Central memory CD8-positive, alpha-beta T cell (primary cell): ENCODE results near the gene PDE3A.

ENCODE experiments used
- ATAC-seq: fragments of 150-1000 bp; cut with Tn5 transposase; replicated peaks from 2 replicates; pipeline ENCODE4 v1.10.0; 2022; ENCODE audit warnings: mild to moderate bottlenecking, moderate FRiP score, moderate number of reproducible peaks; ENCODE audit not compliant: poor library complexity, severe bottlenecking; ENCODE audit errors: extremely low read depth
- DNase-seq, 2 donors: peaks; one replicate each; pipeline ENCODE4 v3.0.0; 2021; ENCODE audit warnings: low spot score in 2 of 2
- H3K27ac Mint-ChIP-seq: one replicate; pipeline ENCODE4 v1.8.0; 2022; ENCODE audit warnings: low read depth, mild to moderate bottlenecking, moderate library complexity, mixed read lengths
- H3K27me3 Mint-ChIP-seq: one replicate; pipeline ENCODE4 v1.8.0; 2022; ENCODE audit warnings: mixed read lengths
- H3K36me3 Mint-ChIP-seq: one replicate; pipeline ENCODE4 v1.8.0; 2022; ENCODE audit warnings: mild to moderate bottlenecking, moderate library complexity, mixed read lengths; ENCODE audit not compliant: insufficient read depth
- H3K4me1 Mint-ChIP-seq: one replicate; pipeline ENCODE4 v1.8.0; 2022; ENCODE audit warnings: mixed read lengths
- H3K4me3 Mint-ChIP-seq: one replicate; pipeline ENCODE4 v1.8.0; 2022; ENCODE audit warnings: mild to moderate bottlenecking, moderate library complexity, mixed read lengths
- H3K9me3 Mint-ChIP-seq: one replicate; pipeline ENCODE4 v1.8.0; 2022; ENCODE audit warnings: mixed read lengths

Gene PDE3A

GRCh38 chr12:20704860-20705259, 336.5 kb downstream of the PDE3A start:
- no peak overlapping the region for H3K27ac Mint-ChIP-seq
- H3K4me1 Mint-ChIP-seq, result no peaks in the 10 kb centered on the region
- H3K9me3 Mint-ChIP-seq, result peaks cover 6% of the 10 kb centered on the region
- DNase-seq, result no peak
- no peak for ATAC-seq
- H3K4me3 Mint-ChIP-seq, result no peak overlapping the region
- H3K27me3 Mint-ChIP-seq, result no peaks in the 10 kb centered on the region
- no peaks in the 10 kb centered on the region for H3K36me3 Mint-ChIP-seq

- Mint-ChIP-seq H3K27ac (no peak overlapping the region), H3K27me3 (no peaks in the 10 kb centered on the region), H3K4me1 (no peaks in the 10 kb centered on the region), H3K9me3 (peaks cover 10% of the 10 kb centered on the region), H3K36me3 (no peaks in the 10 kb centered on the region), H3K4me3 (no peak overlapping the region)
- ATAC-seq (no peak), DNase-seq (no peak)
Observed at GRCh38 chr12:20711846-20712245, 343.5 kb downstream of the PDE3A start.

GRCh38 chr12:20716037-20716436, 347.7 kb downstream of the PDE3A start:
- no peaks in the 10 kb centered on the region for H3K4me1 Mint-ChIP-seq
- no peak overlapping the region for H3K4me3 Mint-ChIP-seq
- DNase-seq, result no peak
- no peaks in the 10 kb centered on the region for H3K27me3 Mint-ChIP-seq
- ATAC-seq, result no peak
- H3K27ac Mint-ChIP-seq, result no peak overlapping the region
- peaks cover 5% of the 10 kb centered on the region for H3K9me3 Mint-ChIP-seq
- no peaks in the 10 kb centered on the region for H3K36me3 Mint-ChIP-seq

- Mint-ChIP-seq H3K4me1 (no peaks in the 10 kb centered on the region), H3K9me3 (peaks cover 5% of the 10 kb centered on the region), H3K27ac (no peak overlapping the region), H3K27me3 (no peaks in the 10 kb centered on the region), H3K36me3 (no peaks in the 10 kb centered on the region), H3K4me3 (no peak overlapping the region)
- no peak for DNase-seq
- ATAC-seq, result no peak
Observed at GRCh38 chr12:20716985-20717384, 348.6 kb downstream of the PDE3A start.

GRCh38 chr12:20718294-20718693, 350.0 kb downstream of the PDE3A start:
- DNase-seq (no peak), ATAC-seq (no peak)
- Mint-ChIP-seq H3K27ac (no peak overlapping the region), H3K36me3 (no peaks in the 10 kb centered on the region), H3K27me3 (no peaks in the 10 kb centered on the region), H3K4me1 (no peaks in the 10 kb centered on the region), H3K4me3 (no peak overlapping the region), H3K9me3 (peaks cover 4% of the 10 kb centered on the region)

- Mint-ChIP-seq H3K4me1 (no peaks in the 10 kb centered on the region), H3K9me3 (no peaks in the 10 kb centered on the region), H3K27me3 (no peaks in the 10 kb centered on the region), H3K27ac (no peak overlapping the region), H3K4me3 (no peak overlapping the region), H3K36me3 (no peaks in the 10 kb centered on the region)
- ATAC-seq, result no peak
- DNase-seq, result no peak
Observed at GRCh38 chr12:20722142-20722541, 353.8 kb downstream of the PDE3A start.

- Mint-ChIP-seq H3K4me1 (no peaks in the 10 kb centered on the region), H3K4me3 (no peak overlapping the region), H3K27ac (no peak overlapping the region), H3K27me3 (no peaks in the 10 kb centered on the region), H3K9me3 (peaks cover 11% of the 10 kb centered on the region), H3K36me3 (no peaks in the 10 kb centered on the region)
- ATAC-seq (no peak), DNase-seq (no peak)
Observed at GRCh38 chr12:20731274-20731673, 362.9 kb downstream of the PDE3A start.
